ENCODE measurements around the gene DPP6. TPM values are rescaled to one million over a fixed set of nuclear protein-coding genes. Genes with fewer than 3 reads are reported as not detected.
"Not testable (repeated sequence)": the region's sequence is repeated elsewhere in the genome, so short reads cannot be mapped to it uniquely, and the experiment has no call there.

DPP6 gene
- total RNA-seq, 2 experiments from 2014 or later: not detected

DNA sequence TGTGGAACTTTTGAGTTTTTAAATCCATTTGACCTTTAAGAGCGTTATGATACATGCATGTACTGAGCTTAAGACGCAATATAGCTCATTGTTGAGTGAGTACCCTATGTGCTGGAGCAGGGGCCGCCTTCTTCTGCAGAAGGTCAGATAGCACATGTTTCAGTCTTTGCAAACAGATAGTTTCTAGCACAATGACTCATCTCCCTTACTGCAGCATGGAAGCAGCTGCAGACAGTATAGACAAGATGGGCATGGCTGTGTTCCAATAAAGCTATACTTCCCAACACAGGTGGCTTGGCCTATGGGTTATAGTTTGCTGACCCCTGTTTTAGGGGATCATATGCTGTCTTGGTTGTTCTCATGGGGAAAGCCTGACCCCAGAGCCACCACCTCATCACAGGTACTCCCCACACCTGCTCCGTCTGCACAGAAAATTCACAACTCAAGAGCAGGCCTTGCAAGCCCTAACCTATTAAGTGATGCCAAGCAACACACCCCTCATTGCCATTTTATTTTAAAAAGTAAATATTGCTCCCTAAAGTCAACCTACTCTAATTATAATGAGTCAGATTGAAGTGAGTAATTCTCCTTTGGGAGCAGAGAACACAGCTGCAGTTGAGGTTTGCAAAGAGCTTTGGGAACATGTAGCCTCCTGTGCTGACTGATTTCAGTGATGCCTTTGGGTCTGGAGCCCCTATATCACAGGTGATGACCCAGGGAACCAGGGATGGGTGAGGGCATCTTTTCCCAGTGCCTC is 620.6 kb downstream of the DPP6 start:
- ChIA-PET POLR2A (no interaction called here), CTCF (ENCODE audit: unreplicated experiment) (interaction anchor here (0.5 kb wide), 1 partner anchor 848 kb away, joined by 5 read pairs; no protein-coding TSS in a partner anchor)
- Histone ChIP-seq H3K4me3 (ENCODE audit: low read depth, low read length, poor library complexity, severe bottlenecking) (no peak overlapping the region), H2AFZ (ENCODE audit: low read length) (no peak overlapping the region), H3K79me2 (ENCODE audit: insufficient read depth, low read depth, low read length) (no peaks in the 10 kb centered on the region), H3K4me2 (ENCODE audit: low read length) (no peak overlapping the region), H3K36me3 (ENCODE audit: insufficient read depth, low read length) (no peaks in the 10 kb centered on the region), H3K9me3 (ENCODE audit: low read length) (no peaks in the 10 kb centered on the region), H3K27ac (ENCODE audit: low read depth, low read length, poor library complexity, severe bottlenecking) (no peak overlapping the region), H3K4me1 (ENCODE audit: insufficient read depth, low read length, poor library complexity, severe bottlenecking) (no peaks in the 10 kb centered on the region), H4K20me1 (ENCODE audit: insufficient read depth, low read length) (no peaks in the 10 kb centered on the region), H3K9me2 (ENCODE audit: insufficient read depth, low read length) (no peaks in the 10 kb centered on the region)
- intact Hi-C loops (cut with micrococcal nuclease; ENCODE audit: unreplicated experiment): no loop called here
- DNase-seq (ENCODE audit: low spot score): no peak
- no TSS peak for BruUV-seq (replicated peaks)
- TF ChIP-seq, protein P1, sequence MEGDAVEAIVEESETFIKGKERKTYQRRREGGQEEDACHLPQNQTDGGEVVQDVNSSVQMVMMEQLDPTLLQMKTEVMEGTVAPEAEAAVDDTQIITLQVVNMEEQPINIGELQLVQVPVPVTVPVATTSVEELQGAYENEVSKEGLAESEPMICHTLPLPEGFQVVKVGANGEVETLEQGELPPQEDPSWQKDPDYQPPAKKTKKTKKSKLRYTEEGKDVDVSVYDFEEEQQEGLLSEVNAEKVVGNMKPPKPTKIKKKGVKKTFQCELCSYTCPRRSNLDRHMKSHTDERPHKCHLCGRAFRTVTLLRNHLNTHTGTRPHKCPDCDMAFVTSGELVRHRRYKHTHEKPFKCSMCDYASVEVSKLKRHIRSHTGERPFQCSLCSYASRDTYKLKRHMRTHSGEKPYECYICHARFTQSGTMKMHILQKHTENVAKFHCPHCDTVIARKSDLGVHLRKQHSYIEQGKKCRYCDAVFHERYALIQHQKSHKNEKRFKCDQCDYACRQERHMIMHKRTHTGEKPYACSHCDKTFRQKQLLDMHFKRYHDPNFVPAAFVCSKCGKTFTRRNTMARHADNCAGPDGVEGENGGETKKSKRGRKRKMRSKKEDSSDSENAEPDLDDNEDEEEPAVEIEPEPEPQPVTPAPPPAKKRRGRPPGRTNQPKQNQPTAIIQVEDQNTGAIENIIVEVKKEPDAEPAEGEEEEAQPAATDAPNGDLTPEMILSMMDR (conservative IDR thresholded peaks at IDR 0.05; ENCODE audit: low read length): no peak
- no peak for TF ChIP-seq EZH2phosphoT487 (IDR thresholded peaks at IDR 0.05; ENCODE audit: borderline replicate concordance, low read depth, low read length)

DNA sequence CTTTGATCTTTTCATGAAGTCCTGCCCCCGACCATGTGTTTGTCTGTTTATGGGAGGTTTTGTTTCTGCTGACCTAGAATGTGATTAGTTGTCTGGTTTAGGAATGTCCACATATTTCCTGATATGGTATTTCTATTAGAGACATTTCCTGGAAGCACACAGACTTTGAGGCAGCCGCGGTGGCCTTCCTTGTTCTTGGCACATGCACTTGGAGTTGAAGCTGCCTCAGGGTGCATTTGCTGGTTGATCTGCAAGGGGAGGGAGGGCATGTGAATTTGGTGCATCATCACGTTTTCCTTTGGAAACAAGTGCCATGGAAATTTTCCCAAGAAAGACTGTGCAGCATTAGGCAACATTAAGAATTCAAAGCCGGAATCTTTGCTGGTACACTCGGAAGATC is 622.0 kb downstream of the DPP6 start:
- Histone ChIP-seq H3K79me2 (ENCODE audit: insufficient read depth, low read depth, low read length) (no peaks in the 10 kb centered on the region), H3K9me2 (ENCODE audit: insufficient read depth, low read length) (no peaks in the 10 kb centered on the region), H3K4me3 (ENCODE audit: low read depth, low read length, poor library complexity, severe bottlenecking) (no peak overlapping the region), H3K4me2 (ENCODE audit: low read length) (no peak overlapping the region), H3K36me3 (ENCODE audit: insufficient read depth, low read length) (no peaks in the 10 kb centered on the region), H3K9me3 (ENCODE audit: low read length) (no peaks in the 10 kb centered on the region), H3K4me1 (ENCODE audit: insufficient read depth, low read length, poor library complexity, severe bottlenecking) (no peaks in the 10 kb centered on the region), H4K20me1 (ENCODE audit: insufficient read depth, low read length) (no peaks in the 10 kb centered on the region), H2AFZ (ENCODE audit: low read length) (no peak overlapping the region), H3K27ac (ENCODE audit: low read depth, low read length, poor library complexity, severe bottlenecking) (no peak overlapping the region)
- ChIA-PET POLR2A (no interaction called here), CTCF (ENCODE audit: unreplicated experiment) (no interaction called here)
- intact Hi-C loops (cut with micrococcal nuclease; ENCODE audit: unreplicated experiment): no loop called here
- TF ChIP-seq EZH2phosphoT487 (IDR thresholded peaks at IDR 0.05; ENCODE audit: borderline replicate concordance, low read depth, low read length): no peak
- TF ChIP-seq, protein P1 (conservative IDR thresholded peaks at IDR 0.05; ENCODE audit: low read length): no peak
- DNase-seq (ENCODE audit: low spot score): no peak
- no TSS peak for BruUV-seq (replicated peaks)

DNA sequence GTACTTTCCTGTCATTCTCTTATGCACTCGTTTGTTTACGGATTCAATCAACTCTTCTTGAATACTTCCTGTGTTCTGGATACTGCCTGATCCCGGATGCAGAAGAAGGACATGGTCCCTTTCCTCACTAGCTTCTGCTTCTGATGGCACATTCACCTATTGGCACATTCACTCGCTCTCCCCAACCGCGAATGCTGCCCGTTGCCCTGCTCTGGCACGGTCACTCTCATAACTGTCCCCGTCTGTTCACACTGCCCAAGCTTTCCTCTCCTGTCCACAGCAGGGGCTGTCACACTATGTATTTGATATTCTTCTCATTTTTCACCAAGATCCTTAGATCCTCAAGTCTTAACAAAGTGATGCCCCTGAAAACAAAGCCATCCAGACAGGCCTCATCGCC is 623.4 kb downstream of the DPP6 start:
- intact Hi-C loops (cut with micrococcal nuclease; ENCODE audit: unreplicated experiment): no loop called here
- no peaks in the 10 kb centered on the region for H3K9me2 ChIP-seq (ENCODE audit: insufficient read depth, low read length)
- H3K9me3 ChIP-seq (ENCODE audit: low read length): no peaks in the 10 kb centered on the region
- no peaks in the 10 kb centered on the region for H3K36me3 ChIP-seq (ENCODE audit: insufficient read depth, low read length)
- ChIA-PET CTCF (ENCODE audit: unreplicated experiment) (no interaction called here), POLR2A (interaction anchor here (0.6 kb wide), 1 partner anchor 402 kb away, joined by 3 read pairs; no protein-coding TSS in a partner anchor)
- no peaks in the 10 kb centered on the region for H3K4me1 ChIP-seq (ENCODE audit: insufficient read depth, low read length, poor library complexity, severe bottlenecking)
- H3K4me2 ChIP-seq (ENCODE audit: low read length): no peak overlapping the region
- no peak overlapping the region for H2AFZ ChIP-seq (ENCODE audit: low read length)
- no peak for DNase-seq (ENCODE audit: low spot score)
- no peaks in the 10 kb centered on the region for H4K20me1 ChIP-seq (ENCODE audit: insufficient read depth, low read length)
- no peak for TF ChIP-seq EZH2phosphoT487 (IDR thresholded peaks at IDR 0.05; ENCODE audit: borderline replicate concordance, low read depth, low read length)
- TF ChIP-seq, protein P1 (conservative IDR thresholded peaks at IDR 0.05; ENCODE audit: low read length): no peak
- H3K4me3 ChIP-seq (ENCODE audit: low read depth, low read length, poor library complexity, severe bottlenecking): no peak overlapping the region
- no peaks in the 10 kb centered on the region for H3K79me2 ChIP-seq (ENCODE audit: insufficient read depth, low read depth, low read length)
- H3K27ac ChIP-seq (ENCODE audit: low read depth, low read length, poor library complexity, severe bottlenecking): no peak overlapping the region
- BruUV-seq (replicated peaks): no TSS peak

DNA sequence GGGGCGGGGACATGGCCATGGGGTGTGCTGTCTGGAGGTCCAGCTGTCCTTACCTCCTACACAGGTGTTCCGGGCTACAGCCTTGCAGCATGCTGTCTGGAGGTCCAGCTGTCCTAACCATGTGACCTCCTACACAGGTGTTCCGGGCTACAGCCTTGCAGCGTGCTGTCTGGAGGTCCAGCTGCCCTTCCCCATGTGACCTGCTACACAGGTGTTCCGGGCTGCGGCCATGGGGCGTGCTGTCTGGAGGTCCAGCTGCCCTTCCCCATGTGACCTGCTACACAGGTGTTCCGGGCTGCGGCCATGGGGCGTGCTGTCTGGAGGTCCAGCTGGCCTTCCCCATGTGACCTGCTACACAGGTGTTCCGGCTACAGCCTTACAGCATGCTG is 623.8 kb downstream of the DPP6 start:
- H3K36me3 ChIP-seq (ENCODE audit: insufficient read depth, low read length); H3K4me3 ChIP-seq (ENCODE audit: low read depth, low read length, poor library complexity, severe bottlenecking); H3K4me2 ChIP-seq (ENCODE audit: low read length); H3K79me2 ChIP-seq (ENCODE audit: insufficient read depth, low read depth, low read length); intact Hi-C loops (cut with micrococcal nuclease; ENCODE audit: unreplicated experiment); H4K20me1 ChIP-seq (ENCODE audit: insufficient read depth, low read length); H3K9me3 ChIP-seq (ENCODE audit: low read length); H3K9me2 ChIP-seq (ENCODE audit: insufficient read depth, low read length); CTCF ChIA-PET (ENCODE audit: unreplicated experiment); H3K27ac ChIP-seq (ENCODE audit: low read depth, low read length, poor library complexity, severe bottlenecking); H3K4me1 ChIP-seq (ENCODE audit: insufficient read depth, low read length, poor library complexity, severe bottlenecking); POLR2A ChIA-PET; DNase-seq (ENCODE audit: low spot score); BruUV-seq (replicated peaks); H2AFZ ChIP-seq (ENCODE audit: low read length): not testable (repeated sequence)
